ENCODE data around the gene C5.

Gene C5

DNA sequence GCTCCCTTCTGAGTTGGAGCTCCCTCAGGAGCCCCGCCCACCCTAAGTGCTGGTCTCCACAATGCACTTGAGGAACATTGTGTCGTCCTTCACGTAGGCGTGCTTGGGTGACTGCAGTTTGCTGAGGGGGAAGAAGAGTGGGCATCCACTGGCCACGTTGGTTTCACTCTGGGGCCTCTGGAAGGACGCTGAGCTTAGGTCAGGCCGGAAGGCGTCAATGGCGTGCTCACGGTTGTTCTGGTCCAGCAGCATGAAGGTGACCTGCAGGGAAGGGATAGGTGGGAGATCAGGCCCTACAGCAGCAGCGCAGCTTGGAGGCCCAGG lies 145.1 kb downstream of the C5 start:
- TF ChIP-seq, protein P1, sequence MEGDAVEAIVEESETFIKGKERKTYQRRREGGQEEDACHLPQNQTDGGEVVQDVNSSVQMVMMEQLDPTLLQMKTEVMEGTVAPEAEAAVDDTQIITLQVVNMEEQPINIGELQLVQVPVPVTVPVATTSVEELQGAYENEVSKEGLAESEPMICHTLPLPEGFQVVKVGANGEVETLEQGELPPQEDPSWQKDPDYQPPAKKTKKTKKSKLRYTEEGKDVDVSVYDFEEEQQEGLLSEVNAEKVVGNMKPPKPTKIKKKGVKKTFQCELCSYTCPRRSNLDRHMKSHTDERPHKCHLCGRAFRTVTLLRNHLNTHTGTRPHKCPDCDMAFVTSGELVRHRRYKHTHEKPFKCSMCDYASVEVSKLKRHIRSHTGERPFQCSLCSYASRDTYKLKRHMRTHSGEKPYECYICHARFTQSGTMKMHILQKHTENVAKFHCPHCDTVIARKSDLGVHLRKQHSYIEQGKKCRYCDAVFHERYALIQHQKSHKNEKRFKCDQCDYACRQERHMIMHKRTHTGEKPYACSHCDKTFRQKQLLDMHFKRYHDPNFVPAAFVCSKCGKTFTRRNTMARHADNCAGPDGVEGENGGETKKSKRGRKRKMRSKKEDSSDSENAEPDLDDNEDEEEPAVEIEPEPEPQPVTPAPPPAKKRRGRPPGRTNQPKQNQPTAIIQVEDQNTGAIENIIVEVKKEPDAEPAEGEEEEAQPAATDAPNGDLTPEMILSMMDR (IDR thresholded peaks at IDR 0.05): no peak

DNA sequence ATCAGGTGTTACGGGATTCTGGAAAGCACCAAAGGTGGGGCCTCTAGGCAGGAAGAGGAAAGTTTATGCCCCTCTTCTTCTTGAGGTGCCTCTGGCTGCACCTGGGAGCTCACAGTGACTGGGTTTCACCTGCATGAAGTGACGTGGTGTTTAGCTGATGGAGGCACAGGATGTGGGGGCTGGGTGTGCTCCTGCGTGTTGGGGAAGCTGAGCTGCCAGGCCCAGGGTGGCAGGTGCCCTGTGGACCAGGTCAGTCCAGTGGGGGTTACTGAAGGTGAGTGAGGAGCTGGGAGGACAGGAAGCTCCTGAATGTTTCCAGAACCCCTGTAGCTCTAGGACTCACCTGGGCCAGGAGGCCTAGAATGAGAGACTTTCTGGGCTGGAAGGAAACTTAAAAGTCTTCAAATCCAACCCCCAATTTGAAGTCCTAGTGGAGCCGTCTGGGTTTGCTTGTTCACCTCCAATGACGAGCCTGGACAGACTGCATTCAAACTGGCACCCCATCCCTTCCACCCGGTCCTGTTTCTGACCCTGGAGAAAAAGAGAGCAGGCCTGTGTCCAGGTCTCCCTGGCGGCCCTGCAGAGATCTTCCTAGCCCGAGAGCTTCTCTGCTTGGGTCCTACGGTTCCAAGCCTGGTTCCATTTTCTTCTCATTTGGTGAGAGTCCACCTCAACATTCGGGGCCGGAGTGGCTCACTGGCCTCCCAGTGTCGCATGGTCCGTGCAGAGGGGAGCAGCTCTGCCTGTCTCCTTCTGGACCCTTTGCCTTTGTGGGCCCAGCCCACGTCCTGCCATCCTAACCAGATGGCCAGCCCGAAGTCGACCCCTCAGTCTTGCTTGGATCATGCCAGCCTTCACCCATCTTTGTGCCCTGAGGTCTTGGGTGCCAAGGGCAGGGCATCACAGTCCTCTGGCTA lies 145.8 kb downstream of the C5 start:
- TF ChIP-seq, protein P1 (IDR thresholded peaks at IDR 0.05): no peak

DNA sequence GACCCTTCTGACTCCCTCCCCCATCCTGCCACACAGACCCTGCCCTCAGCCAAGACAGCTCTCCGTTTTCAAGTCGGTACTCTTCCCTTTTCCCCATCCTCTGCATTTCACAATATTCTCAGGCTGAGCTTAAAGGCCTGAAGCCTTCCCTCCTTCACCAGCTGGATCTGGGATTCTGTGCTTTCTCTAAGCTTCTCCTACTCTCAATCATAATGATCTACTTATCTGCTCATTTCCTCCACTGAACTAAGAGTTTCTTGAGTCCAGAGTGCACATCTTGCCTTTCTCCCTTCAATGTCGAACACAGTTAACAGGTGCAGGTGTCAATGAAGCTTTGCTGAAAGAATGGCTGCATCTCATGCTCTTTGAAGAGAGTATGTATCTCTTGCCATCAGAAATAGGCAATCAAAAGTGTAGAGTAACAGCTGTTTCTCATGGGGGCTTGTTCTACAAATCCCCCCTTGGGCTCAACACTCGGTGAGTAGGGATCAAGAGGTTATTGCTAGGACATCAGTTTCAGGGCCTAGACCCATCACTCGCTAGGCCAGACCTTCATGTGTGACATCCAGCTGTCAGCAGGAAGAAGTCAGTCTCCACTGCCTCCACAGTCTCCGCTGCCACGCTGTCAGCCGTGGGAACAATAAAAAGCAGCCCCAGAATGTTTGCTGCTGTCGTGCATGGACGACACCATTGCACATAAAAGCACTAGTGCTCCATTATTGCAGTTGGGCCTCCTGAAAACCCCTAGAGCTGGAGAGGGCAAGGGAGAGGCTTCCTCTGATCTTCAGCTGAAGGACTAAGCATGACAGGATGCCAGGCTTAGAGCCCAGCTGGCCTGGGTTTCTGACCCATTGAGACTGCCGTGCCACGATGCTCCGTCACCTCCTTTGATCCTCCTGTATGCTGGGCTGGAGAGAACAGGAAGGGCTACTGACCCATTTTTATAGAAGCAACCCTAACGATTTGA lies 147.2 kb downstream of the C5 start:
- TF ChIP-seq, protein P1 (IDR thresholded peaks at IDR 0.05): no peak
